ENCODE data around the gene ABCD4. TPM values are rescaled to one million over a fixed set of nuclear protein-coding genes. Genes with fewer than 3 reads are reported as not detected.

ABCD4 gene
- total and polyA plus RNA-seq, 2 experiments from 2014 or later, result 60.5 to 73.1 TPM

DNA sequence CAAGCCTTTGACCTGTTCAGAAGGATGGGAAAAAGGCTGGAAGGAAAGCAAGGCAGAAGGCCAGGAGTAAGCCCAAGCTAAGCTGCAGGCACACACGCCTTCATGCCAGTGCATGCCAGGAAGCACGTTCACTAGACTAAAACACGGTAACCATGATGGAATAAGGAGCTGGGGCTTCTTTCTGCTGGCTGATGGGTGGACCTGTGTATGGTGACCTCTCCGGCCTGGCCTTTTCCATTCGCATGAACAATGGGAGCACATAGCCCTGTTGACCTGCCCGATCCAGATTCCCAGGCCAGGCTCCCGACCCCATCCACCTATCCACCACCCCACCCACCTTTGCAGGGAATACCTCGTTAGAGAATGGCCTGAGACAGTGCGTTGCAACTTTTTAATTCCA lies 40.7 kb downstream of the ABCD4 start:
- H3K36me3 ChIP-seq (ENCODE audit: insufficient read depth), result no peaks in the 10 kb centered on the region
- DNase-seq (ENCODE audit: low spot score) (no peak), ATAC-seq (no peak)
- peaks cover 8% of the 10 kb centered on the region for H3K4me1 Mint-ChIP-seq
- no peak overlapping the region for H3K4me3 Mint-ChIP-seq
- no peaks in the 10 kb centered on the region; the same call in 2 of the 3 replicates for H3K9me3 Mint-ChIP-seq
- no peak overlapping the region for H3K4me3 ChIP-seq
- no peaks in the 10 kb centered on the region for H3K9me2 ChIP-seq (ENCODE audit: insufficient read depth)
- no peak overlapping the region for H3K4me2 ChIP-seq
- H4K20me1 ChIP-seq (replicated peaks; ENCODE audit: insufficient read depth), result no peaks in the 10 kb centered on the region
- H3K4me1 ChIP-seq (ENCODE audit: insufficient read depth), result no peaks in the 10 kb centered on the region
- H3F3A ChIP-seq (replicated peaks; ENCODE audit: low read depth), result 0 out of 2 replicates have a peak, but pooled peaks cover 1% of the 10 kb centered on the region
- TF ChIP-seq, protein P1, sequence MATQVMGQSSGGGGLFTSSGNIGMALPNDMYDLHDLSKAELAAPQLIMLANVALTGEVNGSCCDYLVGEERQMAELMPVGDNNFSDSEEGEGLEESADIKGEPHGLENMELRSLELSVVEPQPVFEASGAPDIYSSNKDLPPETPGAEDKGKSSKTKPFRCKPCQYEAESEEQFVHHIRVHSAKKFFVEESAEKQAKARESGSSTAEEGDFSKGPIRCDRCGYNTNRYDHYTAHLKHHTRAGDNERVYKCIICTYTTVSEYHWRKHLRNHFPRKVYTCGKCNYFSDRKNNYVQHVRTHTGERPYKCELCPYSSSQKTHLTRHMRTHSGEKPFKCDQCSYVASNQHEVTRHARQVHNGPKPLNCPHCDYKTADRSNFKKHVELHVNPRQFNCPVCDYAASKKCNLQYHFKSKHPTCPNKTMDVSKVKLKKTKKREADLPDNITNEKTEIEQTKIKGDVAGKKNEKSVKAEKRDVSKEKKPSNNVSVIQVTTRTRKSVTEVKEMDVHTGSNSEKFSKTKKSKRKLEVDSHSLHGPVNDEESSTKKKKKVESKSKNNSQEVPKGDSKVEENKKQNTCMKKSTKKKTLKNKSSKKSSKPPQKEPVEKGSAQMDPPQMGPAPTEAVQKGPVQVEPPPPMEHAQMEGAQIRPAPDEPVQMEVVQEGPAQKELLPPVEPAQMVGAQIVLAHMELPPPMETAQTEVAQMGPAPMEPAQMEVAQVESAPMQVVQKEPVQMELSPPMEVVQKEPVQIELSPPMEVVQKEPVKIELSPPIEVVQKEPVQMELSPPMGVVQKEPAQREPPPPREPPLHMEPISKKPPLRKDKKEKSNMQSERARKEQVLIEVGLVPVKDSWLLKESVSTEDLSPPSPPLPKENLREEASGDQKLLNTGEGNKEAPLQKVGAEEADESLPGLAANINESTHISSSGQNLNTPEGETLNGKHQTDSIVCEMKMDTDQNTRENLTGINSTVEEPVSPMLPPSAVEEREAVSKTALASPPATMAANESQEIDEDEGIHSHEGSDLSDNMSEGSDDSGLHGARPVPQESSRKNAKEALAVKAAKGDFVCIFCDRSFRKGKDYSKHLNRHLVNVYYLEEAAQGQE (IDR thresholded peaks at IDR 0.05; ENCODE audit: unreplicated experiment), result no peak
- H3K27me3 Mint-ChIP-seq (ENCODE audit: insufficient read depth, low read depth, poor library complexity), result peaks cover 29% of the 10 kb centered on the region
- no peak overlapping the region for H3K27ac ChIP-seq (ENCODE audit: low read depth)
- no peaks in the 10 kb centered on the region for H3K79me2 ChIP-seq (replicated peaks; ENCODE audit: insufficient read depth)
- no peak overlapping the region for H2AFZ ChIP-seq
- no peak overlapping the region for H3K27ac Mint-ChIP-seq
- no peaks in the 10 kb centered on the region for H3K36me3 Mint-ChIP-seq (ENCODE audit: low read depth)
- H3K27me3 ChIP-seq (ENCODE audit: insufficient read depth), result peaks cover 27% of the 10 kb centered on the region

DNA sequence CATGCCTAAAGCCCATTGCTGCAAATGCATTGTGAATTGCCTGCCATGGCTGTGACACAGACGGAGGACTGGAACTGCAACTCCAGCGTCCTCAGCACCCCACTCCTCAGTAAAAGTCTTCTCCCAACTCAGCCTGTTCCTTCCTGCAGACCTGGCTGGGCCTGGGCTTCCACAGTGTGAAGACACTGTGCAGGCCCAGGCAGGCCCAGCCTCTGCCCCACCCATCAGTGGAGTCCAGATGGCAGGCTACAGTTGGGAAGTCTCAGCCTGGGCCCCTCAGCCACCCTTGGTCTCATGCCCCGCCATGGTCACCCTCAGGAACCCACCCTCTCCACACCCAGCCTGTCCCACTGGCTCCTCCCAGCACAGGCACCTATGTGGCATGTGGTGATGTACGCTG lies 41.4 kb downstream of the ABCD4 start:
- TF ChIP-seq, protein P1 (IDR thresholded peaks at IDR 0.05; ENCODE audit: unreplicated experiment), result no peak
- TF ChIP-seq NANOG (IDR thresholded peaks at IDR 0.05; ENCODE audit: borderline replicate concordance), result no peak
- TF ChIP-seq JUNB (IDR thresholded peaks at IDR 0.05; ENCODE audit: unreplicated experiment), result no peak
- no peak for TF ChIP-seq ZNF114 (CRISPR knock-in tag; IDR thresholded peaks at IDR 0.05)
- TF ChIP-seq, protein P2, sequence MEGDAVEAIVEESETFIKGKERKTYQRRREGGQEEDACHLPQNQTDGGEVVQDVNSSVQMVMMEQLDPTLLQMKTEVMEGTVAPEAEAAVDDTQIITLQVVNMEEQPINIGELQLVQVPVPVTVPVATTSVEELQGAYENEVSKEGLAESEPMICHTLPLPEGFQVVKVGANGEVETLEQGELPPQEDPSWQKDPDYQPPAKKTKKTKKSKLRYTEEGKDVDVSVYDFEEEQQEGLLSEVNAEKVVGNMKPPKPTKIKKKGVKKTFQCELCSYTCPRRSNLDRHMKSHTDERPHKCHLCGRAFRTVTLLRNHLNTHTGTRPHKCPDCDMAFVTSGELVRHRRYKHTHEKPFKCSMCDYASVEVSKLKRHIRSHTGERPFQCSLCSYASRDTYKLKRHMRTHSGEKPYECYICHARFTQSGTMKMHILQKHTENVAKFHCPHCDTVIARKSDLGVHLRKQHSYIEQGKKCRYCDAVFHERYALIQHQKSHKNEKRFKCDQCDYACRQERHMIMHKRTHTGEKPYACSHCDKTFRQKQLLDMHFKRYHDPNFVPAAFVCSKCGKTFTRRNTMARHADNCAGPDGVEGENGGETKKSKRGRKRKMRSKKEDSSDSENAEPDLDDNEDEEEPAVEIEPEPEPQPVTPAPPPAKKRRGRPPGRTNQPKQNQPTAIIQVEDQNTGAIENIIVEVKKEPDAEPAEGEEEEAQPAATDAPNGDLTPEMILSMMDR (conservative IDR thresholded peaks at IDR 0.05; ENCODE audit: low read depth in 2 of 2), result no peak
- TF ChIP-seq POLR2AphosphoS5 (IDR thresholded peaks at IDR 0.05; ENCODE audit: low read depth), result no peak
- no peak for TF ChIP-seq STAT1 (IDR thresholded peaks at IDR 0.05; ENCODE audit: unreplicated experiment)
- no peak for TF ChIP-seq EZH2 (IDR thresholded peaks at IDR 0.05; ENCODE audit: low read depth, unreplicated experiment)
- Histone ChIP-seq H3K36me3 (ENCODE audit: insufficient read depth) (no peaks in the 10 kb centered on the region), H3K4me2 (no peak overlapping the region), H3F3A (replicated peaks; ENCODE audit: low read depth) (0 out of 2 replicates have a peak, but pooled peaks cover 6% of the 10 kb centered on the region), H2AFZ (no peak overlapping the region), H3K27ac (ENCODE audit: low read depth) (no peak overlapping the region), H4K20me1 (replicated peaks; ENCODE audit: insufficient read depth) (no peaks in the 10 kb centered on the region), H3K4me3 (no peak overlapping the region), H3K79me2 (replicated peaks; ENCODE audit: insufficient read depth) (no peaks in the 10 kb centered on the region), H3K9me2 (ENCODE audit: insufficient read depth) (no peaks in the 10 kb centered on the region), H3K4me1 (ENCODE audit: insufficient read depth) (no peaks in the 10 kb centered on the region), H3K27me3 (ENCODE audit: insufficient read depth) (peaks cover 28% of the 10 kb centered on the region)
- Mint-ChIP-seq H3K36me3 (ENCODE audit: low read depth) (no peaks in the 10 kb centered on the region), H3K27me3 (ENCODE audit: insufficient read depth, low read depth, poor library complexity) (peaks cover 32% of the 10 kb centered on the region), H3K27ac (no peak overlapping the region), H3K4me1 (peaks cover 11% of the 10 kb centered on the region), H3K9me3 (no peaks in the 10 kb centered on the region; the same call in 2 of the 3 replicates), H3K4me3 (no peak overlapping the region)
- DNase-seq (ENCODE audit: low spot score), result no peak
- ATAC-seq, result no peak
